ENCODE data around the gene PPAT. TPM values are rescaled to one million over a fixed set of nuclear protein-coding genes. Genes with fewer than 3 reads are reported as not detected.
"Not testable (repeated sequence)": the region's sequence is repeated elsewhere in the genome, so short reads cannot be mapped to it uniquely, and the experiment has no call there.

Gene PPAT
- total RNA-seq, 1 donor, result 8.3 TPM

DNA sequence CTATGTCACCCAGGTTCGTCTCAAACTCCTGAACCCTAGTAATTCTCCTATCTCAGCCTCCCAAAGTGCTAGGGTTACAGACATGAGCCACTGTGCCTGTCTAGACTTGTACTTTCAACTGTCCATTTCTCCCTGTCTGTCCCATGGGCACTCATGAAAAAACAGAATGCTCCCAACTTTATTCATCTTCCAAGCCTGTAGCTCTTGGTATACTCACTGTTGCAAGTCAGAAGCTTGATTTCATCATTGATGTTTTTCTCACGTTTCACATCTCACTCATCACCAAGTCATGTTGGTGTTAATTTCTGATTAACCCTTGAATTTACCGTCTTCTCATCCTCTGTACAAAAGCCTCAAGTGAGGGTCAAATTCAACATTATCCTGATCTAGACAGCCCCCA, 24.7 kb upstream of the PPAT start:
- H3K79me2 ChIP-seq (ENCODE audit: insufficient read depth, low read length), result peaks cover 35% of the 10 kb centered on the region
- H4K20me1 ChIP-seq (ENCODE audit: insufficient read depth, low read length), result no peaks in the 10 kb centered on the region
- no peak overlapping the region for H2AFZ ChIP-seq (ENCODE audit: low read length)
- H3K27ac ChIP-seq (ENCODE audit: low read depth, low read length), result no peak overlapping the region
- H3K4me1 ChIP-seq (ENCODE audit: insufficient read depth, low read length), result peaks cover 2% of the 10 kb centered on the region
- H3K4me3 ChIP-seq (ENCODE audit: insufficient read depth, low read length), result no peak overlapping the region
- no peaks in the 10 kb centered on the region for H3K27me3 ChIP-seq (ENCODE audit: insufficient read depth, low read length)
- no peak overlapping the region for H3K4me2 ChIP-seq (ENCODE audit: insufficient read depth, low read length)
- H3K36me3 ChIP-seq (ENCODE audit: insufficient read depth, low read length), result peaks cover 67% of the 10 kb centered on the region
- TF ChIP-seq, protein P1, sequence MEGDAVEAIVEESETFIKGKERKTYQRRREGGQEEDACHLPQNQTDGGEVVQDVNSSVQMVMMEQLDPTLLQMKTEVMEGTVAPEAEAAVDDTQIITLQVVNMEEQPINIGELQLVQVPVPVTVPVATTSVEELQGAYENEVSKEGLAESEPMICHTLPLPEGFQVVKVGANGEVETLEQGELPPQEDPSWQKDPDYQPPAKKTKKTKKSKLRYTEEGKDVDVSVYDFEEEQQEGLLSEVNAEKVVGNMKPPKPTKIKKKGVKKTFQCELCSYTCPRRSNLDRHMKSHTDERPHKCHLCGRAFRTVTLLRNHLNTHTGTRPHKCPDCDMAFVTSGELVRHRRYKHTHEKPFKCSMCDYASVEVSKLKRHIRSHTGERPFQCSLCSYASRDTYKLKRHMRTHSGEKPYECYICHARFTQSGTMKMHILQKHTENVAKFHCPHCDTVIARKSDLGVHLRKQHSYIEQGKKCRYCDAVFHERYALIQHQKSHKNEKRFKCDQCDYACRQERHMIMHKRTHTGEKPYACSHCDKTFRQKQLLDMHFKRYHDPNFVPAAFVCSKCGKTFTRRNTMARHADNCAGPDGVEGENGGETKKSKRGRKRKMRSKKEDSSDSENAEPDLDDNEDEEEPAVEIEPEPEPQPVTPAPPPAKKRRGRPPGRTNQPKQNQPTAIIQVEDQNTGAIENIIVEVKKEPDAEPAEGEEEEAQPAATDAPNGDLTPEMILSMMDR (IDR thresholded peaks at IDR 0.05; ENCODE audit: extremely low read depth, low read depth, low read length), result no peak
- H3K9me3 ChIP-seq (ENCODE audit: low read depth, low read length), result no peaks in the 10 kb centered on the region
- no peak for DNase-seq (ENCODE audit: insufficient read length, low spot score, missing footprints)

DNA sequence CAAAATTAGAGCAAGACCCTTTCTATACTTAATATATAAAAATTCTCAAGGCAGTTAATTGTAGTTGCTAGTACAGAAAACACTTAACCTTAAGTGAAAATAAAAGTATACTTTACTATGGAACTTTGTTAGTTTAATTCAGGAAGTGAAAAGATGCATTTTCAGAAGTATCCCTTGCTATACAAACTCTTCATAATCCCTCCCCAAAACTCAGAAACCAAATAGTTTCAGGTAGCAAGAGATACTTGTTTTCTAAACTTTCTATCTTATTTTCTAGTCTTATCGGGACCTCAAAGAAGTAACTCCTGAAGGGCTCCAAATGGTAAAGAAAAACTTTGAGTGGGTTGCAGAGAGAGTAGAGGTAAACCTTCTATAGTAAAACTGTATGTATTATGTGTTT, 14.9 kb upstream of the PPAT start:
- no peak overlapping the region for H3K4me2 ChIP-seq (ENCODE audit: insufficient read depth, low read length)
- no peaks in the 10 kb centered on the region for H4K20me1 ChIP-seq (ENCODE audit: insufficient read depth, low read length)
- no peak overlapping the region for H3K27ac ChIP-seq (ENCODE audit: low read depth, low read length)
- no peaks in the 10 kb centered on the region for H3K9me3 ChIP-seq (ENCODE audit: low read depth, low read length)
- H2AFZ ChIP-seq (ENCODE audit: low read length), result no peak overlapping the region
- no peaks in the 10 kb centered on the region for H3K27me3 ChIP-seq (ENCODE audit: insufficient read depth, low read length)
- peaks cover 63% of the 10 kb centered on the region for H3K36me3 ChIP-seq (ENCODE audit: insufficient read depth, low read length)
- TF ChIP-seq, protein P1 (IDR thresholded peaks at IDR 0.05; ENCODE audit: extremely low read depth, low read depth, low read length), result no peak
- DNase-seq (ENCODE audit: insufficient read length, low spot score, missing footprints), result no peak
- peaks cover 2% of the 10 kb centered on the region for H3K79me2 ChIP-seq (ENCODE audit: insufficient read depth, low read length)
- H3K4me1 ChIP-seq (ENCODE audit: insufficient read depth, low read length), result no peaks in the 10 kb centered on the region
- H3K4me3 ChIP-seq (ENCODE audit: insufficient read depth, low read length), result no peak overlapping the region

DNA sequence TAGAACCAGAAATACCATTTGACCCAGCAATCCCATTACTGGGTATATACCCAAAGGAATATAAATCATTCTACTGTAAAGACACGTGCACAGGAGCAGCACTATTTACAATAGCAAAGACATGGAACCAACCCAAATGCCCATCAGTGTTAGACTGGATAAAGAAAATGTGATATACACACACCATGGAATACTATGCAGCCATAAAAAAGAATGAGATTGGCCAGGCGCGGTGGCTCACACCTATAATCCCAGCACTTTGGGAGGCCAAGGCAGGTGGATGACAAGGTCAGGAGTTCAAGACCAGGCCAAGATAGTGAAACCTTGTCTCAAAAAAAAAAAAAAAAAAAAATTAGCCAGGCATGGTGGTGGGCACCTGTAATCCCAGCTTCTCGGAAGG, 14.1 kb upstream of the PPAT start:
- not testable (repeated sequence) for H3K79me2 ChIP-seq (ENCODE audit: insufficient read depth, low read length); H3K4me1 ChIP-seq (ENCODE audit: insufficient read depth, low read length); H4K20me1 ChIP-seq (ENCODE audit: insufficient read depth, low read length); H3K4me3 ChIP-seq (ENCODE audit: insufficient read depth, low read length); H3K27me3 ChIP-seq (ENCODE audit: insufficient read depth, low read length); H3K4me2 ChIP-seq (ENCODE audit: insufficient read depth, low read length); H3K9me3 ChIP-seq (ENCODE audit: low read depth, low read length); H2AFZ ChIP-seq (ENCODE audit: low read length); DNase-seq (ENCODE audit: insufficient read length, low spot score, missing footprints); H3K27ac ChIP-seq (ENCODE audit: low read depth, low read length)
- H3K36me3 ChIP-seq (ENCODE audit: insufficient read depth, low read length), result peaks cover 71% of the 10 kb centered on the region

DNA sequence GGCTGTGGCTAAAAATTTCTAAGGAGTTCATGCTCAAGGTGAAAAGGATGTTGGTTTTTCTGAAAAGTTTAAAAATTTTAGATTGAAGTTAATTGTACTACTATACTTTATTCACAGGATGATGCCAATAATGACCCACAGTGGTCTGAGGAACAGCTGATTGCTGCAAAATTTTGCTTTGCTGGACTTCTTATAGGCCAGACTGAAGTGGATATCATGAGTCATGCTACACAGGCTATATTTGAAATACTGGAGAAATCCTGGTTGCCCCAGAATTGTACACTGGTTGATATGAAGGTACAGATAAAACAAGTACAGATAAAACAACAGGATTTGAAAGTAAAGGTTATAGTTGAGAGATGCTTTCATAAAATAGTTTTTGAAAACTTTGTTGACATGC, 12.9 kb upstream of the PPAT start:
- H3K36me3 ChIP-seq (ENCODE audit: insufficient read depth, low read length), result peaks cover 67% of the 10 kb centered on the region
- H3K27ac ChIP-seq (ENCODE audit: low read depth, low read length), result no peak overlapping the region
- DNase-seq (ENCODE audit: insufficient read length, low spot score, missing footprints), result no peak

More for the DNA sequence above, 12.9 kb upstream of the PPAT start:
- H3K27me3 ChIP-seq (ENCODE audit: insufficient read depth, low read length), result no peaks in the 10 kb centered on the region
- H4K20me1 ChIP-seq (ENCODE audit: insufficient read depth, low read length), result no peaks in the 10 kb centered on the region
- H3K4me2 ChIP-seq (ENCODE audit: insufficient read depth, low read length), result no peak overlapping the region
- H2AFZ ChIP-seq (ENCODE audit: low read length), result no peak overlapping the region
- no peaks in the 10 kb centered on the region for H3K4me1 ChIP-seq (ENCODE audit: insufficient read depth, low read length)
- no peaks in the 10 kb centered on the region for H3K9me3 ChIP-seq (ENCODE audit: low read depth, low read length)
- TF ChIP-seq, protein P1 (IDR thresholded peaks at IDR 0.05; ENCODE audit: extremely low read depth, low read depth, low read length), result no peak
- no peak overlapping the region for H3K4me3 ChIP-seq (ENCODE audit: insufficient read depth, low read length)
- H3K79me2 ChIP-seq (ENCODE audit: insufficient read depth, low read length), result peaks cover 17% of the 10 kb centered on the region
